ENCODE measurements around the gene PBX2. TPM values are rescaled to one million over a fixed set of nuclear protein-coding genes. Genes with fewer than 3 reads are reported as not detected.
A peak's percentile ranks its signal among the peaks of the same experiment; 100 is the strongest.

Gene PBX2
- total RNA-seq, 1 donor from 2014 or later, result 50.1 TPM

- H3K9ac ChIP-seq (ENCODE audit: low read depth in 1 of 3, low read length in 3 of 3), result peak within 1 kb of the TSS; percentile 97 to 98 (median 97)
- no peaks in the 10 kb centered on the region for H3K27me3 ChIP-seq (ENCODE audit: control insufficient read depth in 3 of 3, insufficient read depth in 3 of 3, low read length in 3 of 3)
- peaks cover 10 to 18% (median 17%) of the 10 kb centered on the region in 3 donors for H3K36me3 ChIP-seq (ENCODE audit: control insufficient read depth in 3 of 3, insufficient read depth in 3 of 3, low read length in 3 of 3)
- no peaks in the 10 kb centered on the region for H3K9me3 ChIP-seq (ENCODE audit: control insufficient read depth in 3 of 3, low read length in 3 of 3)
- H3K27ac ChIP-seq (ENCODE audit: low read depth, low read length), result peak within 1 kb of the TSS; percentile 96
- H3K4me3 ChIP-seq (ENCODE audit: low read length in 3 of 3), result peak within 1 kb of the TSS; percentile 76 to 99 (median 94)
- peaks cover 37 to 58% (median 42%) of the 10 kb centered on the region in 3 donors for H3K4me1 ChIP-seq (ENCODE audit: control insufficient read depth in 3 of 3, insufficient read depth in 3 of 3, low read length in 3 of 3)
Observed at GRCh38 chr6:32175711-32176475, 14.1 kb downstream of the PBX2 start, which contains the start of gene AGPAT1. Gene AGPAT1, minus strand, starts transcription at chr6:32176084. Its CDS starts 4,588 bp downstream, at chr6:32171496.

GRCh38 chr6:32175322-32175710 is 14.7 kb downstream of the PBX2 start:
- Histone ChIP-seq H3K9me3 (ENCODE audit: control insufficient read depth in 3 of 3, low read length in 3 of 3) (no peaks in the 10 kb centered on the region), H3K27ac (ENCODE audit: low read depth, low read length) (peak overlapping the region; percentile 96), H3K9ac (ENCODE audit: low read depth in 1 of 3, low read length in 3 of 3) (peak overlapping the region; percentile 97 to 98 (median 97)), H3K4me3 (ENCODE audit: low read length in 3 of 3) (peak overlapping the region; percentile 76 to 99 (median 89)), H3K4me1 (ENCODE audit: control insufficient read depth in 3 of 3, insufficient read depth in 3 of 3, low read length in 3 of 3) (peaks cover 37 to 58% (median 42%) of the 10 kb centered on the region in 3 donors), H3K36me3 (ENCODE audit: control insufficient read depth in 3 of 3, insufficient read depth in 3 of 3, low read length in 3 of 3) (peaks cover 12 to 19% (median 18%) of the 10 kb centered on the region in 3 donors), H3K27me3 (ENCODE audit: control insufficient read depth in 3 of 3, insufficient read depth in 3 of 3, low read length in 3 of 3) (no peaks in the 10 kb centered on the region)

- H3K36me3 ChIP-seq (ENCODE audit: control insufficient read depth in 3 of 3, insufficient read depth in 3 of 3, low read length in 3 of 3), result peaks cover 16 to 19% (median 18%) of the 10 kb centered on the region in 3 donors
- no peak overlapping the region for H3K27ac ChIP-seq (ENCODE audit: low read depth, low read length)
- no peak overlapping the region for H3K9ac ChIP-seq (ENCODE audit: low read depth in 1 of 3, low read length in 3 of 3)
- H3K27me3 ChIP-seq (ENCODE audit: control insufficient read depth in 3 of 3, insufficient read depth in 3 of 3, low read length in 3 of 3), result no peaks in the 10 kb centered on the region
- no peaks in the 10 kb centered on the region for H3K9me3 ChIP-seq (ENCODE audit: control insufficient read depth in 3 of 3, low read length in 3 of 3)
- no peak overlapping the region for H3K4me3 ChIP-seq (ENCODE audit: low read length in 3 of 3)
- H3K4me1 ChIP-seq (ENCODE audit: control insufficient read depth in 3 of 3, insufficient read depth in 3 of 3, low read length in 3 of 3), result peaks cover 34 to 50% (median 35%) of the 10 kb centered on the region in 3 donors
Observed at GRCh38 chr6:32174416-32174815, 15.6 kb downstream of the PBX2 start.

- Histone ChIP-seq H3K27me3 (ENCODE audit: control insufficient read depth in 3 of 3, insufficient read depth in 3 of 3, low read length in 3 of 3) (no peaks in the 10 kb centered on the region), H3K9me3 (ENCODE audit: control insufficient read depth in 3 of 3, low read length in 3 of 3) (no peaks in the 10 kb centered on the region), H3K4me3 (ENCODE audit: low read length in 3 of 3) (no peak overlapping the region), H3K36me3 (ENCODE audit: control insufficient read depth in 3 of 3, insufficient read depth in 3 of 3, low read length in 3 of 3) (peaks cover 23 to 30% (median 29%) of the 10 kb centered on the region in 3 donors), H3K9ac (ENCODE audit: low read depth in 1 of 3, low read length in 3 of 3) (no peak overlapping the region), H3K27ac (ENCODE audit: low read depth, low read length) (no peak overlapping the region), H3K4me1 (ENCODE audit: control insufficient read depth in 3 of 3, insufficient read depth in 3 of 3, low read length in 3 of 3) (peaks cover 26 to 42% (median 27%) of the 10 kb centered on the region in 3 donors)
Observed at GRCh38 chr6:32173051-32173727, 16.8 kb downstream of the PBX2 start.

- H3K9me3 ChIP-seq (ENCODE audit: control insufficient read depth in 3 of 3, low read length in 3 of 3), result no peaks in the 10 kb centered on the region
- H3K27ac ChIP-seq (ENCODE audit: low read depth, low read length), result no peak overlapping the region
- H3K36me3 ChIP-seq (ENCODE audit: control insufficient read depth in 3 of 3, insufficient read depth in 3 of 3, low read length in 3 of 3), result peaks cover 35 to 47% (median 42%) of the 10 kb centered on the region in 3 donors
- no peak overlapping the region for H3K4me3 ChIP-seq (ENCODE audit: low read length in 3 of 3)
- H3K4me1 ChIP-seq (ENCODE audit: control insufficient read depth in 3 of 3, insufficient read depth in 3 of 3, low read length in 3 of 3), result peaks cover 11 to 27% (median 14%) of the 10 kb centered on the region in 3 donors
- no peaks in the 10 kb centered on the region for H3K27me3 ChIP-seq (ENCODE audit: control insufficient read depth in 3 of 3, insufficient read depth in 3 of 3, low read length in 3 of 3)
- H3K9ac ChIP-seq (ENCODE audit: low read depth in 1 of 3, low read length in 3 of 3), result peak overlapping the region in 1 of 3 donors; percentile 25
Observed at GRCh38 chr6:32171234-32171633, 18.8 kb downstream of the PBX2 start.

GRCh38 chr6:32170294-32170693 is 19.7 kb downstream of the PBX2 start:
- peaks cover 7 to 20% (median 9%) of the 10 kb centered on the region in 3 donors for H3K4me1 ChIP-seq (ENCODE audit: control insufficient read depth in 3 of 3, insufficient read depth in 3 of 3, low read length in 3 of 3)
- no peak overlapping the region for H3K27ac ChIP-seq (ENCODE audit: low read depth, low read length)
- H3K36me3 ChIP-seq (ENCODE audit: control insufficient read depth in 3 of 3, insufficient read depth in 3 of 3, low read length in 3 of 3), result peaks cover 36 to 55% (median 43%) of the 10 kb centered on the region in 3 donors
- H3K9me3 ChIP-seq (ENCODE audit: control insufficient read depth in 3 of 3, low read length in 3 of 3), result no peaks in the 10 kb centered on the region
- no peak overlapping the region for H3K4me3 ChIP-seq (ENCODE audit: low read length in 3 of 3)
- no peaks in the 10 kb centered on the region for H3K27me3 ChIP-seq (ENCODE audit: control insufficient read depth in 3 of 3, insufficient read depth in 3 of 3, low read length in 3 of 3)
- no peak overlapping the region for H3K9ac ChIP-seq (ENCODE audit: low read depth in 1 of 3, low read length in 3 of 3)

- Histone ChIP-seq H3K27me3 (ENCODE audit: control insufficient read depth in 3 of 3, insufficient read depth in 3 of 3, low read length in 3 of 3) (no peaks in the 10 kb centered on the region), H3K9ac (ENCODE audit: low read depth in 1 of 3, low read length in 3 of 3) (no peak overlapping the region), H3K4me1 (ENCODE audit: control insufficient read depth in 3 of 3, insufficient read depth in 3 of 3, low read length in 3 of 3) (peaks cover 0 to 7% (median 0%) of the 10 kb centered on the region in 3 donors), H3K36me3 (ENCODE audit: control insufficient read depth in 3 of 3, insufficient read depth in 3 of 3, low read length in 3 of 3) (peaks cover 36 to 57% (median 43%) of the 10 kb centered on the region in 3 donors), H3K9me3 (ENCODE audit: control insufficient read depth in 3 of 3, low read length in 3 of 3) (no peaks in the 10 kb centered on the region), H3K4me3 (ENCODE audit: low read length in 3 of 3) (no peak overlapping the region), H3K27ac (ENCODE audit: low read depth, low read length) (no peak overlapping the region)
Observed at GRCh38 chr6:32168807-32169591, 21.0 kb downstream of the PBX2 start.

- no peaks in the 10 kb centered on the region for H3K9me3 ChIP-seq (ENCODE audit: control insufficient read depth in 3 of 3, low read length in 3 of 3)
- H3K4me1 ChIP-seq (ENCODE audit: control insufficient read depth in 3 of 3, insufficient read depth in 3 of 3, low read length in 3 of 3), result peaks cover 0 to 6% (median 0%) of the 10 kb centered on the region in 3 donors
- H3K9ac ChIP-seq (ENCODE audit: low read depth in 1 of 3, low read length in 3 of 3), result no peak overlapping the region
- H3K27me3 ChIP-seq (ENCODE audit: control insufficient read depth in 3 of 3, insufficient read depth in 3 of 3, low read length in 3 of 3), result no peaks in the 10 kb centered on the region
- peaks cover 36 to 58% (median 43%) of the 10 kb centered on the region in 3 donors for H3K36me3 ChIP-seq (ENCODE audit: control insufficient read depth in 3 of 3, insufficient read depth in 3 of 3, low read length in 3 of 3)
- no peak overlapping the region for H3K27ac ChIP-seq (ENCODE audit: low read depth, low read length)
- no peak overlapping the region for H3K4me3 ChIP-seq (ENCODE audit: low read length in 3 of 3)
Observed at GRCh38 chr6:32168350-32168749, 21.7 kb downstream of the PBX2 start.

GRCh38 chr6:32167761-32168262 is 22.2 kb downstream of the PBX2 start:
- peaks cover 40 to 62% (median 43%) of the 10 kb centered on the region in 3 donors for H3K36me3 ChIP-seq (ENCODE audit: control insufficient read depth in 3 of 3, insufficient read depth in 3 of 3, low read length in 3 of 3)
- peaks cover 0 to under 1% (median 0%) of the 10 kb centered on the region in 3 donors for H3K4me1 ChIP-seq (ENCODE audit: control insufficient read depth in 3 of 3, insufficient read depth in 3 of 3, low read length in 3 of 3)
- no peaks in the 10 kb centered on the region for H3K27me3 ChIP-seq (ENCODE audit: control insufficient read depth in 3 of 3, insufficient read depth in 3 of 3, low read length in 3 of 3)
- no peaks in the 10 kb centered on the region for H3K9me3 ChIP-seq (ENCODE audit: control insufficient read depth in 3 of 3, low read length in 3 of 3)
- H3K27ac ChIP-seq (ENCODE audit: low read depth, low read length), result no peak overlapping the region
- no peak overlapping the region for H3K9ac ChIP-seq (ENCODE audit: low read depth in 1 of 3, low read length in 3 of 3)
- no peak overlapping the region for H3K4me3 ChIP-seq (ENCODE audit: low read length in 3 of 3)

Data from skeletal muscle tissue (tissue), 4 donors.